PFSK-1 (cell line): Measurements from ENCODE around the gene CEBPZOS. TPM values are rescaled to one million over a fixed set of nuclear protein-coding genes. Genes with fewer than 3 reads are reported as not detected.

Source experiments
- FOXP2 ChIP-seq: optimal IDR thresholded peaks from 2 replicates; pipeline ENCODE3; 2011; ENCODE audit warnings: borderline replicate concordance, control low read depth, inconsistent platforms; ENCODE audit not compliant: insufficient read depth; ENCODE audit errors: extremely low read length, extremely low read depth
- POLR2AphosphoS5 ChIP-seq: IDR thresholded peaks from 2 replicates; pipeline ENCODE4 v1.6.1; 2012; ENCODE audit warnings: low read depth, mild to moderate bottlenecking, control low read depth, low read length, moderate library complexity
- SIN3A ChIP-seq: IDR thresholded peaks from 2 replicates; pipeline ENCODE4 v1.6.1; 2012; ENCODE audit warnings: mild to moderate bottlenecking, low read length, moderate library complexity, borderline replicate concordance; ENCODE audit not compliant: insufficient read depth
- TAF1 ChIP-seq: IDR thresholded peaks from 2 replicates; pipeline ENCODE4 v1.6.1; 2012; ENCODE audit warnings: low read length, control low read depth, borderline replicate concordance; ENCODE audit not compliant: insufficient read depth
- polyA plus RNA-seq: library from polyadenylated mRNA; unstranded; fragments of >200 nt; gene quantifications from one replicate; pipeline ENCODE4 v1.2.1, GENCODE V29; 2012; ENCODE audit warnings: low read depth, missing spikeins; ENCODE audit not compliant: insufficient read length
- TF ChIP-seq, protein P1 (sequence below), 2 experiments: IDR thresholded peaks; 2 replicates each; pipeline versions ENCODE4 v1.6.1 to v1.8.0; 2011 to 2012; ENCODE audit warnings: low read depth in 2 of 2, low read length in 2 of 2, control low read depth in 1 of 2, inconsistent platforms in 1 of 2, mild to moderate bottlenecking in 1 of 2, moderate library complexity in 1 of 2; ENCODE audit not compliant: insufficient read depth in 1 of 2

The CEBPZOS gene
- 13.1 TPM for polyA plus RNA-seq

DNA sequence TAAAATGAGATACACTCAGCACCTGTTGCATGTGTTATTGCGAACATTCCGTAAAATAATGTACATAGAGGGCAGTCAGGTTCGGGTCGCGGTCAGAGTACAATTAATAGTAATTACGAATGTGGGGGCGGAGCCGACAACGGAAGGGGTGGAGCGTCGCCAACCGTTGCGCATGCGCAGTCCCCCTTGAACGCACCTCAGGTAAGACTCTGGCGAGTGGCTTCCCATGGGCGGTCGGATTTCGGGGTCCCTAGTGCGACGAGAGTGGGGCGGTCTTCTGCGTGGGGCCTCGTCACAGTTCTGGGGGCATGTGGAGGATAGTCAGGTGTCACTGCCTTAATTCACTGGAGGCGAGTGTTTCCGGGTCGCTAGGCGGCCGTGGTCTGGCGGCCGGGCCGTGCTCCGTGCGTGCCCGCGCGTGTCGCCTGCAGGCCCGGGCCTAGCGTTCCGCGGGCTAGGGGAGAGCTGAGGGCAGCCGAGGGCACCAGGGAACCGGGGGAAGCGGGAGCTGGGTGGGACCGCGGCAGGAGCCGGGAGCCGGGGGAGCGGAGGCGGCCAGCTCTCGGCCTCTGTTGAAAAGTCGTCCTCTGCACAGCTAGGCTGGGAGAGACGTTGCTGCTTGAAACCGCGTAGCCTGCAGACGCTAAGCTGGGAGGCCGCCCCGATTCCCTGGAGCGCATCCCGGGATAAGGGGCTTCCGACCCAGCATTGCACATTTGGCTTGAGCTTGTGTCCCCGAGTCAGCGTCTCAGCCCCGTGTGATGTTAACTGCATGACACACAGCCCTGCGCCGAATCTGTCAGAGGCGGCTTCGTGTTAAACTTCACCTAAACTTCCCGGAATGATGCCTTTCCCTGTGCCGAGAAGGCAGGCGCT, at the start of gene CEBPZOS:
TSS of gene CEBPZOS (plus strand) at position 177 of the 876 bp plus-strand sequence. CDS start 3,209 bp downstream, outside the sequence.
- peak; percentile 53; the same call in 1 of the 2 replicates for TF ChIP-seq SIN3A
- peak; percentile 95 for TF ChIP-seq POLR2AphosphoS5
- TF ChIP-seq, protein P1, sequence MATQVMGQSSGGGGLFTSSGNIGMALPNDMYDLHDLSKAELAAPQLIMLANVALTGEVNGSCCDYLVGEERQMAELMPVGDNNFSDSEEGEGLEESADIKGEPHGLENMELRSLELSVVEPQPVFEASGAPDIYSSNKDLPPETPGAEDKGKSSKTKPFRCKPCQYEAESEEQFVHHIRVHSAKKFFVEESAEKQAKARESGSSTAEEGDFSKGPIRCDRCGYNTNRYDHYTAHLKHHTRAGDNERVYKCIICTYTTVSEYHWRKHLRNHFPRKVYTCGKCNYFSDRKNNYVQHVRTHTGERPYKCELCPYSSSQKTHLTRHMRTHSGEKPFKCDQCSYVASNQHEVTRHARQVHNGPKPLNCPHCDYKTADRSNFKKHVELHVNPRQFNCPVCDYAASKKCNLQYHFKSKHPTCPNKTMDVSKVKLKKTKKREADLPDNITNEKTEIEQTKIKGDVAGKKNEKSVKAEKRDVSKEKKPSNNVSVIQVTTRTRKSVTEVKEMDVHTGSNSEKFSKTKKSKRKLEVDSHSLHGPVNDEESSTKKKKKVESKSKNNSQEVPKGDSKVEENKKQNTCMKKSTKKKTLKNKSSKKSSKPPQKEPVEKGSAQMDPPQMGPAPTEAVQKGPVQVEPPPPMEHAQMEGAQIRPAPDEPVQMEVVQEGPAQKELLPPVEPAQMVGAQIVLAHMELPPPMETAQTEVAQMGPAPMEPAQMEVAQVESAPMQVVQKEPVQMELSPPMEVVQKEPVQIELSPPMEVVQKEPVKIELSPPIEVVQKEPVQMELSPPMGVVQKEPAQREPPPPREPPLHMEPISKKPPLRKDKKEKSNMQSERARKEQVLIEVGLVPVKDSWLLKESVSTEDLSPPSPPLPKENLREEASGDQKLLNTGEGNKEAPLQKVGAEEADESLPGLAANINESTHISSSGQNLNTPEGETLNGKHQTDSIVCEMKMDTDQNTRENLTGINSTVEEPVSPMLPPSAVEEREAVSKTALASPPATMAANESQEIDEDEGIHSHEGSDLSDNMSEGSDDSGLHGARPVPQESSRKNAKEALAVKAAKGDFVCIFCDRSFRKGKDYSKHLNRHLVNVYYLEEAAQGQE (IDR thresholded peaks at IDR 0.05; ENCODE audit: insufficient read depth in 1 of 2, low read depth in 2 of 2, low read length in 2 of 2), result peak in 1 of 2 experiments; percentile 3; a peak in 1 of 4 replicates
- TF ChIP-seq FOXP2, result no peak
- TF ChIP-seq TAF1, result 0 out of 2 replicates have a peak, but pooled peaks have one; percentile 71

GRCh38 chr2:37148325-37148724, 48.0 kb upstream of the CEBPZOS start:
- TF ChIP-seq, protein P1 (IDR thresholded peaks at IDR 0.05; ENCODE audit: insufficient read depth in 1 of 2, low read depth in 2 of 2, low read length in 2 of 2), result no peak
- no peak for TF ChIP-seq TAF1
- no peak for TF ChIP-seq POLR2AphosphoS5
- TF ChIP-seq SIN3A, result no peak
- TF ChIP-seq FOXP2, result no peak

- no peak for TF ChIP-seq SIN3A
These were observed 46.5 kb upstream of the CEBPZOS start for GRCh38 chr2:37149626-37150322.

GRCh38 chr2:37153224-37153623, 43.1 kb upstream of the CEBPZOS start:
- no peak for TF ChIP-seq SIN3A
- TF ChIP-seq, protein P1 (IDR thresholded peaks at IDR 0.05; ENCODE audit: insufficient read depth in 1 of 2, low read depth in 2 of 2, low read length in 2 of 2), result no peak
- TF ChIP-seq POLR2AphosphoS5, result no peak
- no peak for TF ChIP-seq TAF1
- no peak for TF ChIP-seq FOXP2

DNA sequence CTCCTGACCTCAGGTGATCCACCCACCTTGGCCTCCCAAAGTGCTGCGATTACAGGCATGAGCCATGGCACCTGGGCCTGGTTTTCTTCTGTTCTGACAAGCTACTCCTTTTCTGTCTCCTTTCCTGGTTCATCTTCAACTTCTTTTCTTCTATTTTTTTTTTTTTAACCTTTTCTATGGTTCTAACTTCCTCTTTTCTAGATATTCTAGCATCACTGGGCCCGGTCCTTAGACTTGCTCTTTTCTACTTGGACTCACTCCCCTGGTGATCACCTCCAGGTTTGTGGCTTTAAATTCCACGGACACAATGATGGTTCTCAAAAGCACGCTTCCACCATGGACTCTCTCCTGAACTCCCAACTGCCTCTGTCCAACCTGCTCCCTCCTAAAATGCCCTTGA, 41.5 kb upstream of the CEBPZOS start:
- TF ChIP-seq SIN3A, result no peak
- TF ChIP-seq TAF1, result no peak
- no peak for TF ChIP-seq POLR2AphosphoS5
- TF ChIP-seq FOXP2, result no peak
- TF ChIP-seq, protein P1 (IDR thresholded peaks at IDR 0.05; ENCODE audit: insufficient read depth in 1 of 2, low read depth in 2 of 2, low read length in 2 of 2), result no peak
